ENCODE data around the gene PWP2.
"Not testable (repeated sequence)": the region's sequence is repeated elsewhere in the genome, so short reads cannot be mapped to it uniquely, and the experiment has no call there.

PWP2 gene

DNA sequence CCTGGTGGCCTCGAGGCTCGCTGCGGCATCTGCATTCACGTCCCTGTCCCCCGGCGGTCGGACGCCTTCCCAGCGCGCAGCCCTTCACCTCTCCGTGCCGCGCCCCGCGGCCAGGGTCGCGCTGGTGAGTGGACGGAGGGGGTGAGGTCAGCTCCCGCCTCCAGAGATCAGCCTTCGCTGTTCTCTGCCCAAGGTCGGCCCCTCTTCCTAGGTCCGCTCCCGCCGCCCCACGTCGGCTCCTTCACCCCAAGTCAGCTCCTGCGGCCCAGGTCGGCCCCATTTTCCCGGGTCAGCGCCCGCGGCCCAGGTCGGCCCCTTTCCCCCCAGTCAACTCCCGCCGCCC is 26.5 kb downstream of the PWP2 start:
- DNase-seq (ENCODE audit: low read depth in 2 of 2, low spot score in 1 of 2) = not testable (repeated sequence)

DNA sequence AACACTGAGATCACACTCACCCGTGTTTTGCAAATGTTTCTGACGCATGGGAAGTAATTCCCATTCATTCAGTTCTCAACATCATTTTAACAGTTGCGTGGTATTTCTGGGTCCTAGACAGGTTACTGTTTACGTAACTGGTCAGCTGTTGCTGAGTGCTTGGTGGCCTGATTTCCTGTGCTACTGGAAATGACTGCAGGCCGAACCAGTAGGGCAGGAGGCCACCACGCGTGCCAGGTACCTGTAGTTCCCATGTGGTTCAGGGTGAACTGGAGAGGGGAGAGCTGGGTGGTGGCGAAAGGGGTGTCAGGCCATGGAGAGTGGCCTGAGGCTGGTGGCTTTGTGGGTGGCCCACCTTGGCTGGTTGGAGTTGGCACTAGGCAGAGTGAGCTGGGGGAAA is 27.5 kb downstream of the PWP2 start:
- DNase-seq (ENCODE audit: low read depth in 2 of 2, low spot score in 1 of 2) = not testable (repeated sequence)

DNA sequence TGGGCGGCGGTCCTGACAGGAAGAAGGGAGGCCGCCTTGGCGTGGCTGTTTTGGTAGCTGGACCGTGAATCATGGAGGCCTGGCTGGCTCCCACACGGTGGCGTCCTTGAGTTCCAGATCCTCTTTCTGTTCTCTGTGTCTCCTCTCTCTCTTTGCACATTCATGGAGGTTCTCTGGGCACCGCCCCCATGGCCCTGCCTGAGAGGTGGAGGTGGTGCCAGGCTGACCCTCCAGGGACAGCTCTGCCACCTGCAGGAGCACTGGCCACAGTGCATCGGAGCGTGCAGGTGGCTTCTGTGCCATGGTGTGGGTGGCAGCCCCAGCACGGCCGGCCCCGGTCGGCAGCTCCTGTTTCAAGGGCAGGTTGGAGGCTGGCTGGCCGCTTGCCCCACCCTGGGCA is 30.8 kb downstream of the PWP2 start:
- DNase-seq (ENCODE audit: low read depth in 2 of 2, low spot score in 1 of 2) = not testable (repeated sequence)

DNA sequence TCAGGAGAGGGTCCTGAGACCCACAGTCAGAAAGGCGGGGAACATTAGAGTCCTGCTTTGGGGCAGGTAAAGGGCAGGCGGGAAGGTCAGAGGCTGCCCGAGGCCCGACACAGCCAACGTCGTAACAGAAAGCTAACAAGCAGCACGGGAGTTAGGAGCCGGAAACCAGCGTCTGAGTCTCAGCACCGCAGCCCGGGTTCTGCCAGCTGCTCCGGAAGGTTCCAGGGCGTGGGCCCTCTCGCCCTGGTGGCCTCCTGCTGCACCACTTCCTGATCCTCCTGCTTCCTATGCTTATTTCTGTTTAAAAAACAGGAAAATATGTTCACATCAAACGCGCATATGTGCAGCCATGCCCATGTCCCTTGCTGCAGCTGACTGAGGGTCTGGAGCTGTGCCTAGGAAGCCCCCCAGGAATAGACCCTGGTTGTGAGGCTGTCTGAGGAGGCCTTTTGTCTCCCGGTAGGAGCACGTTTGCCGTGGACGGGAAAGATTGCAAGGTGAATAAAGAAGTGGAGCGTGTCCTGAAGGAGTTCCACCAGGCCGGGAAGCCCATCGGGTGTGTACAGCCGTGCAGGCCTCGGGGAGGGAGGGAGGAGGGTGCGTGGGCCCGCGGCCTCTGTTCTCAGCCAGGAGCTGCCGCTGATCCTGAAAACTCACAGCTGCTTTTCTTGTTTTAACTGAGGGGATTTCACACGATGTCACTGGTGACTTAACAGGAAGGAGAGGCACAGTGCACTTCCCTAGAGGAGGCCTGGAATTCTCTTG is 32.8 kb downstream of the PWP2 start:
- DNase-seq (ENCODE audit: low read depth in 2 of 2, low spot score in 1 of 2) = not testable (repeated sequence)

DNA sequence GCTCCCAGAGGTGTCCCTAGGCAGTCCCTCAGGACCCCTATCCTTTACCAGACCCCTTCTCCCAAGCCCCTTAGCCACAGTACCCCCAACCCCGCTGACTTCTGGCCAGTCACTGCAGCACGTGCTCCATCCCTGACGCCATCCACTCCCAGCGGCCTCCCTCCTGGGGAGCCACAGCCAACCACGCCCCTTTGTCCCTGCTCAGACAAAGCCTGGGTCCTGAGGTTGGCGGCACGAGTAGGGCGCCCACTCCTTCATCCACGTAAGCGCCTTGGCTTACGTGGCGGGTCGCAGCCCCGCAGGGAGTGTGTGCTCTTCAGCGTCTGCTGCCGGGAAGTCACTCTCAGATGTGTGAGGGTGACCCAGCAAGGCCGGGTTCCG is 33.3 kb downstream of the PWP2 start:
- not testable (repeated sequence) for DNase-seq (ENCODE audit: low read depth in 2 of 2, low spot score in 1 of 2)

DNA sequence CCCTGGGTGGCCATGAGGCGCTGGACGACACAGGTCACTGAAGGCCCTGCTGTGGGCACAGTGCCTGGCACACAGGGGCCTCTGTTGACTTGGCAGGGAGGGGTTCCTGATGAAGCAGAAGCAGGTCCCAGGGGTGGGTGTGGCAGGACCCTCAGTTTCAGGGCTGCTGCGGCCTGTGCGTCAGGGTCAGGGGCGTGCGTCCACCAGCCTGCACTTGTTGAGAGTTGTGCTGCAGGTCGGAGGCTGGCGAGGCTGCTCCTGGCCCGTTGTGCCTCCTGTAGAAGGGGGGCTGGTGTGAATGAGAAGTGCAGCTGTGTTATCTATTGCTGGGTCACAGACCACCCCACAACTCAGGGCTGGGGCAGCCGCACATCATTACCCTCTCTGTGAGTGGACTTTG is 35.3 kb downstream of the PWP2 start:
- DNase-seq (ENCODE audit: low read depth in 2 of 2, low spot score in 1 of 2) = not testable (repeated sequence)

DNA sequence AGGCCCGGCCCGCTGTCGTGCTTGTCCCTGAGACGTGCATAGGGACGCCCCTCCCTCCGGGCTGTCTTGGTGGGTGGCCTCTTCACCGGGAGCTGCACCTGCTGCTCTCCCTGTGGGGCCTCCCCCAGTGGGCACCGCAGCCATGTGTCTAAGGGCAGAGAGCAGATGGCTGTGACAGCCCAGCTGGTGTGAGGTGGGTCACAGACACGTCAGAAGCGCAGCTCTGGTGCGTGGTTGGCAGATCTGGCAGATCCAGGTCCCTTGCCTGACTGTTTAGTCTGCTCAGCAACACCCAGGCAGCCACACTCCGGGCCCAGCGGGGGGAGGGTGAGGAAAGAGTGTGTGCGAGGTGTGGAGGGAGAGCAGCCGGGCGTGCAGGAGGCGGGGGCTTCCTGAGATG is 36.2 kb downstream of the PWP2 start:
- not testable (repeated sequence) for DNase-seq (ENCODE audit: low read depth in 2 of 2, low spot score in 1 of 2)

DNA sequence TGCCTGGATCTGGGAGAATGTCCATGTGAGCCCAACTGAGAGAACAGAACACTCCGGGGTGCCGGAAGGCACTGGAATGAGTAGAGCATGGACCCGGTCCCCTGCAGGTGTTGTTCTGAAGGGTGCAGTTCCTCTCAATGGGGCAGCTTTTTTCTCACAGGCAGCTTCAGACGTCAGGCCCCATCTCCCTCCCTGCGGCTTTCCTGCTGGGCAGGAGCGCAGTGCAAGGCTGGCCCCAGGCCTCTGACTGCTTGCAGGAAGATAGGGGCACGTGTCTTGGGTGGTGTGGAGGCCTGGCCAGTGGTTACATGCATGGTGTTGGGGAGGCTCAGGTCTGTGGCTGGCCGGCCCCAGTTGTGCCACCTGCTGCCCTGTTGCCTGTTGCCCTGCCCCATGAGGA is 36.8 kb downstream of the PWP2 start:
- DNase-seq (ENCODE audit: low read depth in 2 of 2, low spot score in 1 of 2) = not testable (repeated sequence)

DNA sequence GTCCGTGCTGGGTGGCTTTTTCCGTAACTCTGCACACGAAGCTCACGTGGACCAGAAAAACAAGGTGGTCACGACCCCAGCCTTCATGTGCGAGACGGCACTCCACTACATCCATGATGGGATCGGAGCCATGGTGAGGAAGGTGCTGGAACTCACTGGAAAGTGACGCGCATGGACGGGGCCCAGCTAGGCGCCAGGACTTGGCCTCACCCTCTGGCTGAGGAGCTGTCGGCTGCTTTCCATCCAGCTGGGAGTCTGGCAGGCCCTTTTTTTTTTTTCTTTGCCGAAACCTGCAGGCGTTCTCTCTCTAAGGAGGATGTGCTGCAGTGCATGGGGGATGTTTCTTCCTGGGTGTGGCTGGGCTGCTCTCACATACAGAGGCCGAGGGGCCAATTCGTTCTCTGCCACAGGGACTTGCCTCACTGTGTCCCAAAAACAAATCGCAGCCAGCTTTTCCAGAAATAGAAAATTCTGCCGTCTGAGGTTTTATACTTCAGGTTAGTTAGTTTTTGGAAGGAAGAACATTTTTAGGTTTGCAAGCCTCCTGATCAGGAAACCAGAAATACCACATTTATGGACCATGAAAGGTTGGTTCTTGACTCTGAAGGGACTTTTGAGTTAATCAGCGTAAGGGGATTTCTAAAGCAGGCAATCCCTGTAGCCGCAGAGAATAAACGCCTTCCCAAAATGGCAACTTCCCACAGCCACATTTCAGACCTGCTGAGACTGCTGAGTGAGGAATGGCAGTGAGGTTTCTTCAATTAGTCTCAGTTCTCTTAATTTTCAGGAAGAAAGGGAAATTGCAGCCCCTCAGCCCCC is 37.8 kb downstream of the PWP2 start:
- DNase-seq (ENCODE audit: low read depth in 2 of 2, low spot score in 1 of 2) = not testable (repeated sequence)

DNA sequence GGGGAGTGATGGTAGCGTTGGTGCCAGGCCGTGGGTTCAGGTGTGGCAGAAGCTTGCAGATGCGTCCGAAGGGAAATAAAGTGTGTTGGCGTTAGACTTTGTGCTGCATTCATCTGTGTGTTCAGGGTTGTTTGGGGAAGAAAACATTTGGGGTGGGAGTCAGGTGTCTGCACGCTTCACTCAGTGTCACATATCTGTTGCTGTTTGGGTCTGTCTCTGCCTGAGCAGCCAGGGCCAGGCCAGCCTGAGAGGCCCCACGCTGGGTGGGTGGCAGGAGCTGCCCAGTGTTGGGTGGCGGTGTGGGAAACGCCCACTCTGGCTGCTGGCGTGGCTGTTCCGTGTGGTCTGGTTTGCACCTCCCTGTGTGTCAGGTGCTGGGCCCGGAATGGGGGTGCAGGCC is 38.4 kb downstream of the PWP2 start:
- not testable (repeated sequence) for DNase-seq (ENCODE audit: low read depth in 2 of 2, low spot score in 1 of 2)

DNA sequence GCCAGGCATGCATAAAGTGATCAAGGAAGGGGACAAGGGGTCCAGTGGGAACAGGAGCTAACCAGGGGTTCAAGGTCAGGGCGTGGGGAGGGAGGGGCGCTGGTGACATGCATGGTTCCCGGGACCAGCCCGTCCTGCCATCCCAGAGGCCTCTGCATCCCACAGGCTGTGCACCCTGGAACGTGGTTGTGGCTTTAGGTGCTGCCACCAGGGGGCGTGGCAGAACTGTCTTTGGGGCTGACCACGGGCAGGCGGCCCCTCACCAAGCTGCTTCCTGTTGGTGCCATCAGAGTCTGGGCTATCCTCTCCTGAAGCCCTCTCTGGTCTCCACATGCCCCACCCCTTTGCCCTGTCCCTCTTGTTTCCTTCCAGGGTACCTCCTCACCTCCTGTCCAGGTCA is 39.9 kb downstream of the PWP2 start:
- DNase-seq (ENCODE audit: low read depth in 2 of 2, low spot score in 1 of 2) = not testable (repeated sequence)

DNA sequence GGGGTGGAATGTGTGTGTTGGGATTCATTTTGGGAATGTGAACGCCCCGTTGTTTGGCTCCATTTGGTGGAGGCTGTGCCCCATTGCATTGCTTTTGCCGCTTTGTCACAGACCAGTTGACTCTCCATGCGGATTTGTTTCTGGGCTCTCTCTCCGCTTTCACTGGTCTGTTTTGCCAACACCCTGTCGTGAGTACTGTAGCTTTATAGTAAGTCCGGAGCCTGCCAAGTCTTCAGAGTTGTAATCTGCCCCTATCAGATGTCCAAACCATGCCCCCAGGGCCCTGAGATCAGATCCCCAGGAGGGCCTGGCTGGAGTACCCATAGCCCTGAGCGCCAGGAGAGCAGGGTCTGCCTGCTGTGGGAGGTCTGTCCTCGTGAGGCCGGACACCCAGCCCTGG is 43.1 kb downstream of the PWP2 start:
- not testable (repeated sequence) for DNase-seq (ENCODE audit: low read depth in 2 of 2, low spot score in 1 of 2)

DNA sequence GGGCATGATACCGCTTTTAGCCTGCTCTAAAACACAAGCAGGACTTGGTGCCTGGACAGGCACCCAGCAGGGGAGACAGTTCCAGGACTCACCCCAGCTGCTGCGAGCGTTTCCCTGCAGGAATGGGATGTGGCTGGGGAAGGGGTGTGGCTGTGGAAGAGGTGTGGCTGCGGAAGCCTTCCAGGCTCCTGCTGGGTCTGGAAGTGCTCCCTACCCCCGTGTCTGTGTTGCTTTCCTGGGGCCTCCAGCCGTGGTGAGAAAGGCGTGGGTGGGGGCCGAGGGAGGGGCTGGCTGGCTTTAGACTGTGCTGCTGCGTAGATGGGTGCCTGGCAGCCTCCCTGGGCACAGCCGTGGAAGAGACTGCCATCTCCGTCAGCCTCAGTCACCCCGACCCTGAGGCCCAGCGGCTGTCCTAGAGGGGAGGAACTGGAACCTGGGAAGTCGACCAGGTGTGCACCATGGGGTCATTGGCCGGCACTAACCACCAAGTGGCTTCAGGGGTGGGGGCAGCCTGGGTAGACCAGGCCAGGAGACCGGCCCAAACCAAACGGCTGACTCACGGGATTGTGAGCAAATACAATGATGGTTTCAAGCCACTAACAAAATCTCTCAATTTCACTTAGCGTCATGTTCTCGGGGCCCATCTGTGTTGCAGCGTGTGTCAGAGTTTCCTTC is 46.2 kb downstream of the PWP2 start:
- not testable (repeated sequence) for DNase-seq (ENCODE audit: low read depth in 2 of 2, low spot score in 1 of 2)

DNA sequence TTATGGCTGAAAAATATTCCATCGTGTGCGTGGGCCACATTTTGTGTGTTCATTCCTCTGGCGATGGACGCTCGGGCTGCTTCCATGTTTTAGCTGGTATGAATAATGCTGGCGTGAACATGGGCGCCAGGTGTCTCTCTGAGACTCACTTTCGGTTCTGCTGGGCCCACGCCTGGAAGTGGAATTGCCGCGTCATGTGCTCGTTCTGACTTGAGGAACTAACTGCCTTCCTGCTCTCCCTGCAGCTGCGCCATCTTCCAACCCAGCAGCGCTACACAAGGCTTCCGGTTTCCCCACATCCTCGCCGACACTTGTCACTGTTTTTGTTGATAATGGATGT is 46.7 kb downstream of the PWP2 start:
- not testable (repeated sequence) for DNase-seq (ENCODE audit: low read depth in 2 of 2, low spot score in 1 of 2)

DNA sequence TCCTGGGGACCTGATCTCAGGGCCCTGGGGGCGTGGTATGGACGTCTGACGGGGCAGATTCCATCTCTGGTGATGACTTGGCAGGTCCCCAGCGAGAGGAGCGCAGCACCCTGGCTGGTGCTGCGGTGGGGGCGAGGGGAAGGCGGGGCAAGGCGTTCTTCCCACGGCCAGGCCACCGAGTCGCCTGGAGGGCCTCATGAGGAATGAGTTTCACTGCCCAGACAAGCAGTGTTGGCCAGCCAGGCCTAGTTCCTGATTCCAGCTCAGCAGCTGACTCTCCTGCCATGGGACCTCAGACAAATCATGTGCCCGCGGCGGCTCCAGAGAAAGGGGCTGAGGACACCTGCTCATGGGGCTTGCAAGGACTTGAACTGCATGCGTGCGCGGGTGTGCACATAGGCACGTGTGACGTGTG is 47.6 kb downstream of the PWP2 start:
- not testable (repeated sequence) for DNase-seq (ENCODE audit: low read depth in 2 of 2, low spot score in 1 of 2)

DNA sequence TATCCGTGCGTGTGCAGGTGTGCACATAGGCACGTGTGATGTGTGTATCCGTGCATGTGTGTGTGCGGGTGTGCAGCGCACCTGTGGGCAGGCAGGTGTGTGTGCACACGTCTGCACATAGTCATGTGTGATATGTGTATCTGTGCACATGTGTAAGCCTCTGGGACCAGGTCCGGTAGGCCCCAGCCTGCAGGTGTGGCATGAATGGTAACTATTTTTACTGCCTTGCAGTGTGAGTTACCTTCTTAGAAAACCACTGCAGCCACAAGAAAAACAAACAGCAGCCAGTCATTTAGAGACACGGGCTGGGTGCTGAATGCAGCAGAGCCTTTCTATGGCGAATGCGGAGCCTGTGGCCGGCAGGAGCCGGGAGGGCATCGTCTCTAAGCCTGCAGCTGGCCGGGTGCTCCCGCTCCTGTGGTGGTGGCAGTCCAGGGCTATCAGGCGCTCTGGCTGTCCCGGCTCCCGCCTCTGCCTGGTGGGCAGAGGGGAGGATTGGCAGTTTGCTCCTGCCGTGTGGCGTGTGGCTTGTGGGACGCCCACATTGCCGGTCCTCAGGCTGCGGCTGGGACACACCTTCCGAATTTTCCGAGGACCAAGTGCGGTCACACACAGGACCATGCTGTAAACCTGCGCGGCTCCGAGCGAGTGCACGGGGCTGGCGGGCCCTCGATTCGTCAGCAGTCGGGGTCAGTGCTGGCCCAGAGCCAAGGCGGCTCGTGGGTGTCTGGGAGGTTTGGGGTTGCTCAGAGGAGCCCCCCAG is 48.2 kb downstream of the PWP2 start:
- not testable (repeated sequence) for DNase-seq (ENCODE audit: low read depth in 2 of 2, low spot score in 1 of 2)

DNA sequence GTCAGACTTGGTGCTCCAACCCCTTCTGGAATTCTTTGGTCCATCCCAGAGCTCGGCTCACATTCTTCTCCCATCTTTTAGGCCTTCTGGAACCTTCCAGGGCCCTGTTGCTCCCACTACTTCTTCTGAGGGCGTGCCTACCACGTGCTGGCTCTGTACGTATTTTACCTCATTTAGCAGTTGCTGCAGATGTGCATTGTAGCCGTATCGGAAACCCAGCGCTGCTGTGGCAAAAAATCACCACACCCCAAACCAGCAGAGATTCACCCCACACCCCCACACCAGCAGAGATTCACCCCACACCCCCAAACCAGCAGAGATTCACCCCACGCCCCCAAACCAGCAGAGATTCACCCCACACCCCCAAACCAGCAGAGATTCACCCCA is 48.8 kb downstream of the PWP2 start:
- not testable (repeated sequence) for DNase-seq (ENCODE audit: low read depth in 2 of 2, low spot score in 1 of 2)

DNA sequence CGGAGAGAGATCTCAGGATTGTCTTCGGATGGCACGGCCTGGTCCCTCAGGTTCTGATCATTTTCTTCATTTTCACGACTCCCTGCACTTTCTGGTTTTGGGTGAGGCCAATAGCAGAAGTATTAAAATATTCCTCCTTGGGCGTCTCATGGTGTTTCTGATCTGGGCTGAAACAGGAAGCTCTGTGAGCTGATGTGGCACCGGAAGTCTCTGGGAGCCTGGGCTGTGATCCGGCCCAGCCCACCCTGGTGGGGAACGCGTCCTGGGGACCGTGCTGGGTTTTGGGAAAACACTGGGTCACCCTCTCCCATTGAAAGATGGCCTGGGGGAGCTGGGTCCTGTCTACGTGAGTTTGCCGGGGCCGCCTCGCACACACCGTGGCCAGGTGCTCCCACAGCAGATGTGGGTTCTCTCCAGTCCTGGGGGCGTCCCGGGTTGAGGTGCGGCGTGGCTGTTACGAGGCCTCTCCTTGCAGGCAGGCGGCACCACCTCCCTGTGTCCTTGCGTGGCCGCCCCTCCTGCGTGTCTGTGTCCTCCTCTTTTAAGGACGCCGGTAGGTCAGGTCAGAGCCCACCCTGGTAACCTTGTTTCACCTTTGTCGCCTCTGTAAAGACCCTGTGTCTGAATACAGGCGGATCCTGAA is 50.4 kb downstream of the PWP2 start:
- DNase-seq (ENCODE audit: low read depth in 2 of 2, low spot score in 1 of 2) = not testable (repeated sequence)

DNA sequence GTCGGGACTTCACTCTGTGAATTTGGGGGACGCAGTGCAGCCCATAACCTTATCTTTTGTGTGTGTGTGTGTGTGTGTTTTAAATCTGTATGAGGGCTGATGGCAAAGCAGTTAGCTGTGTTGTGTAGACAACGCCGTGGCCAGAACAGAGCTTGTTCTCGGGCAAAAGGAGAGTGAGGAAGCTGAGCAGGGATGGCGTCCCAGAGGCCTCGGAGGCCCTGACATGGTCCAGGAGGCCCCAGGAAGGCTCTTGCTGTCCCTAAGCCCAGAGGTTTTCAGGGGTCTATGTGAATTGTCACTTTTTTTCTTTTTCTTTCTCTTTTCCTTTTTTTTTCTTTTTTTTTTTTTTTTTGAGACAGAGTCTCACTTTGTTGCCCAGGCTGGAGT is 50.9 kb downstream of the PWP2 start:
- not testable (repeated sequence) for DNase-seq (ENCODE audit: low read depth in 2 of 2, low spot score in 1 of 2)

DNA sequence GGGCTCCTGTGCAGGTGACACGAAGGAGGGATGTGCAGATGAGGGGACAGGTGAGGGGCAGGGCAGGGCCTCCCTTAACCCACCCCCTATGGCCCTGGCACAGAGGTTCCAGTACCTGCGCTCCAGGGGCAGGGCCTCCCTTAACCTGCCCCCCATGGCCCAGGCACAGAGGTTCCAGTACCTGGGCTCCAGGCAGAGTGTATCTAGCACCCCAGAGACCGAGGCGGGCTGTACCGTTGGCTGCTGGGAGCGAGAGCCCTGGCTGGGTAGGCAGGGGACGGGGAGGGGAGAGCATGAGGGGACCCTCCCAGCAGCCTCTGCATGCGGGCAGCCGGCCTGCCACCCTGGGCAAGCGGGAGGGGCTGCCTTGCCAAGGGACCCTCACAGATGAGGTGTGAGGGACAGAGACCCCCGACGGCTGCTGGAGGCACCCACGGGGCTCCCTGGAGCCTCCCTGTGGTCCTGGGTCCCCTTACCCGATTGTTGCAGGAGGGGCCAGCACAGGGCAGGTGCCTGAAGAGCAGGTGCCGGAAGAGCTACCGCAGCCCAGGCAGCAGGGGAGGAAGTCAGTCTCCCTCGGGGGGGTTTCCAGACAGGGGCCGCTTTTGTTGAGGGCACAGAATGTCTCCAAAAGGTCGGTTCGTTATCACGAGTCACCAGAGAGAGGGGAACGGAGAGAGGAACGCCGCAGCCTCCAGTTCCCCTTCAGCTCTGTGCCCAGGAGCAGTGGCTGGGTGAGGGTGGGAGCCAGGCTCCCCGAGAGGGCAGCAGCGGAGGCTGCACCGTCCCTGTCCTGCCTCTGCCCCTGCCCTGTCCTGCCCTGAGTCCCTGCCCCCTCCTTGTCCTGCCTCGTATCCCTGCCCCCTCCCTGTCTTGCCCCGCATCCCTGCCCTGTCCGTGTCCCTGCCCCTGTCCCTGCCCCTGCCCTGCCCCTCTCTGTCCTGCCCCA is 52.4 kb downstream of the PWP2 start:
- DNase-seq (ENCODE audit: low read depth in 2 of 2, low spot score in 1 of 2) = not testable (repeated sequence)
